IgD-negative memory B cell (primary cell): ENCODE results near the gene SEMA3F. TPM values are rescaled to one million over a fixed set of nuclear protein-coding genes. Genes with fewer than 3 reads are reported as not detected.

ENCODE experiments used
- H3K27ac Mint-ChIP-seq, 3 donors: one replicate each; pipeline ENCODE4 v1.8.0; 2020 to 2022; ENCODE audit warnings: mild to moderate bottlenecking in 3 of 3, mixed read lengths in 3 of 3, moderate library complexity in 1 of 3
- H3K27me3 Mint-ChIP-seq: one replicate; pipeline ENCODE4 v1.8.0; 2021; ENCODE audit warnings: mixed read lengths
- H3K36me3 Mint-ChIP-seq: one replicate; pipeline ENCODE4 v1.8.0; 2020; ENCODE audit warnings: mild to moderate bottlenecking, mixed read lengths
- H3K4me1 Mint-ChIP-seq, 3 donors: one replicate each; pipeline ENCODE4 v1.8.0; 2020 to 2022; ENCODE audit warnings: mixed read lengths in 3 of 3, mild to moderate bottlenecking in 1 of 3
- H3K4me3 Mint-ChIP-seq, 4 donors: one replicate each; pipeline ENCODE4 v1.8.0; 2020 to 2022; ENCODE audit warnings: mild to moderate bottlenecking in 4 of 4, mixed read lengths in 4 of 4, moderate library complexity in 3 of 4
- H3K9me3 Mint-ChIP-seq, 3 donors: one replicate each; pipeline ENCODE4 v1.8.0; 2020 to 2021; ENCODE audit warnings: mixed read lengths in 3 of 3, mild to moderate bottlenecking in 1 of 3
- polyA plus RNA-seq: library from polyadenylated mRNA; unstranded; fragments of 300-500 nt; fragmentation: Illumina TruSeq; gene quantifications from one replicate; pipeline ENCODE4 v1.2.3, GENCODE V29; 2021

Gene SEMA3F
- polyA plus RNA-seq = not detected

DNA sequence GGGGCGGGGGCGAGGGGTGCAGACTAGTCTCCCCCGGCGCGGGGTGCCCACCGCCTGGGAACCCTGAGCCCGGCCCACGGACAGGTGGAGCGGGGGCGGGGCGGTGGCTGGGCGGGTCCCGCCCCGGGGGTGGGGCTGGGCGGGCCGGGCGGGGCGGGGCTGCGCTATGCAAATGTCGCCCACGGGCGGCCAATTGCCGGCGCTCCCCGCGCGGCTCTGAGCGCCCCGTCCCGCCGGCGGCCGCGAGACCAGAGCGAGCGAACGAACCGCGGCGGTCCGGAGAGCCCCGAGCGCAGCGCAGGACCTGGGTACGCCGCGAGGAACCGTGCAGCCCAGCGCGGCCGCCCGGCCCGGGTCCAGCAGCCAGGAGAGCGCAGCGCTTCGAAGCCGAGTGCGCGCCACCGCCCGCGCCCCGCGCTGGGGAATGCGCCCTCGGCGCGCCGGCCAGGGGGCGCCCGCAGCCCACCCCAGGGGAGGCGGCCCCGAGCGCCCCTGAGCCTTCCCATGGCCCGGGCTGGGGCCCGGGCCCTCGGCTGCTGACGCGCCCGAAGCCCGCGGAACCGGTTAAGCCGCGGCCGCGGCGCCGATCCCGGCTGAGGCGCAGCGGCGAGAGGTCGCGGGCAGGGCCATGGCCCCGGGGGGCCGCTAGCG is at the start of gene SEMA3F:
TSS of gene SEMA3F (plus strand) at position 485 of the 651 bp plus-strand sequence. CDS start 4,299 bp downstream, outside the sequence.
- H3K4me1 Mint-ChIP-seq = peaks cover 0 to 7% (median 2%) of the 10 kb centered on the region in 3 donors
- H3K27me3 Mint-ChIP-seq = peaks cover 17% of the 10 kb centered on the region
- H3K36me3 Mint-ChIP-seq = no peaks in the 10 kb centered on the region
- H3K9me3 Mint-ChIP-seq = no peaks in the 10 kb centered on the region
- H3K4me3 Mint-ChIP-seq = peak within 1 kb of the TSS; percentile 79 to 92 (median 88)
- H3K27ac Mint-ChIP-seq = peak within 1 kb of the TSS in 1 of 3 donors; percentile 53

DNA sequence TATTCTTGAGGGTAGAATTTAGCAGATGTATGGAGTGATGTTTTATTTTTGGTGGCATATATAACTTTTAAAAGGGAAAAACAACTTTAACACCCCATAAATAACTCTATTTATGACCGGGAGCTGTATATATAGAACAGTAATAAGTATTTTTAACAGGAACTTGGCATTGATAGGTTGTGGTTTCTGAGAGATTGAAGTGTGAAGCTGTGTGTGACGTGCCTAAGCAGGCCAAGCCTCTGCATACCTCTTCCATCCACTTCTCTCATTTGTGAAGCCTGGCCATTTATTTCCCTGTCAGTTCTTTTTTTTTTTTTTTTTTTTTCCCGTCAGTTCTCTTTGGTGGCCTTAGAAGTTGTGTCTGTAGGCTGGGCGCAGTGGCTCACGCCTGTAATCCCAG is 43.4 kb upstream of the SEMA3F start:
- no peaks in the 10 kb centered on the region for H3K4me1 Mint-ChIP-seq
- peaks cover 6% of the 10 kb centered on the region for H3K36me3 Mint-ChIP-seq
- no peaks in the 10 kb centered on the region for H3K27me3 Mint-ChIP-seq
- H3K4me3 Mint-ChIP-seq = no peak overlapping the region
- H3K9me3 Mint-ChIP-seq = no peaks in the 10 kb centered on the region
- no peak overlapping the region for H3K27ac Mint-ChIP-seq

- H3K4me3 Mint-ChIP-seq = no peak overlapping the region
- no peaks in the 10 kb centered on the region for H3K27me3 Mint-ChIP-seq
- H3K4me1 Mint-ChIP-seq = no peaks in the 10 kb centered on the region
- peak overlapping the region in 1 of 3 donors; percentile 60 for H3K27ac Mint-ChIP-seq
- peaks cover 6% of the 10 kb centered on the region for H3K36me3 Mint-ChIP-seq
- no peaks in the 10 kb centered on the region for H3K9me3 Mint-ChIP-seq
Measured at GRCh38 chr3:50112462-50112861, 42.7 kb upstream of the SEMA3F start.

DNA sequence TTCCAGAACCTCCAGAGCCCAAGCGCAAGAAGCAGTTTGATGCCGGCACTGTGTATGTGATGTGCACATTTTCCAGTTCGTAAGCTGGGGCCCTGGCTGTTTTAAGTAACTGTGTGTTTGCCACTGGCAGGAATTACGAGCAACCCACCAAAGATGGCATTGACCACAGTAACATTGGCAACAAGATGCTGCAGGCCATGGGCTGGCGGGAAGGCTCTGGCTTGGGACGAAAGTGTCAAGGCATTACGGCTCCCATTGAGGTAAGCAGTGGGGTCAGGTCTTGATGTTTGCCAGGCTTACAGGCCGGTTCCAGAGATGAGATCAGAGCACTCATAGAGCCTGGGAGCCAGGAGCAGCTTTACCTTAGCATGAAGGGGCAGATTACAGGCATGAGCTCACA is 38.0 kb upstream of the SEMA3F start:
- Mint-ChIP-seq H3K4me3 (no peak overlapping the region), H3K27me3 (no peaks in the 10 kb centered on the region), H3K4me1 (no peaks in the 10 kb centered on the region), H3K36me3 (peaks cover 4% of the 10 kb centered on the region), H3K27ac (no peak overlapping the region), H3K9me3 (no peaks in the 10 kb centered on the region)

DNA sequence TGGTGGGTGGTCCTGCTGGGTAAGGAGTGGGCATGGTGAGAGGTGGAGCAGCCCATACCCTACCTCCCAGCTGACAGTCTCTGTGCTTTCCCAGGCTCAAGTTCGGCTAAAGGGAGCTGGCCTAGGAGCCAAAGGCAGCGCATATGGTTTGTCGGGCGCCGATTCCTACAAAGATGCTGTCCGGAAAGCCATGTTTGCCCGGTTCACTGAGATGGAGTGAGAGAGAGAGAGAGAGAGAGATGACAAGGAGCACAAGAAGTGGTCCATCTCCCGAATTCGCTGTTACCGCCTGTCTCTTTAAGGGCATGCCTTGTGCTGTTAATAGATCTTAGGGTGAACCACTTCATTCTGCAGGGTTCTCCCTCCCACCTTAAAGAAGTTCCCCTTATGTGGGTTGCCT is 36.9 kb upstream of the SEMA3F start:
- peak overlapping the region in 1 of 3 donors; percentile 53 for H3K27ac Mint-ChIP-seq

DNA sequence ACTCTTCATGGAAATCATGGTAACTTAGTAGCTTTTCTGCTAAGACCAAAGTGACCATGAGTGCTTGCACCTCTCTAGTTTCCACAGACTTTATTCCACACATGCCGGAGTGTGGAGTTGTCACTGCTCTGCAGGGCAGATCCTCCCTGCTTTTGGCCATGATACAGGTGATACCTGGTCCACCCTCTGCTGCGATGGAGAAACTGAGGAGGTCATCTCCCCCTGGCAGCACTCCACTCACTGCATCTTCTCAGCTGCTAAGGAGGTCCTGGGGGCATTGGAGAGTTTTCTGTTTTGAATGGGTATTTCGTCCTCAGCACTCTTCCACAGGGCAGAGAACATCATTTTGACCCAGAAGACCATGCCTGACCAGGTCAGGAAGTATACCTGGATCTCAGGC is 35.3 kb upstream of the SEMA3F start:
- Mint-ChIP-seq H3K27ac (no peak overlapping the region), H3K4me3 (no peak overlapping the region), H3K36me3 (peaks cover 4% of the 10 kb centered on the region), H3K27me3 (no peaks in the 10 kb centered on the region), H3K4me1 (no peaks in the 10 kb centered on the region), H3K9me3 (no peaks in the 10 kb centered on the region)

More for the DNA sequence above, 36.9 kb upstream of the SEMA3F start:
- H3K4me1 Mint-ChIP-seq = no peaks in the 10 kb centered on the region
- no peaks in the 10 kb centered on the region for H3K9me3 Mint-ChIP-seq
- H3K27me3 Mint-ChIP-seq = no peaks in the 10 kb centered on the region
- H3K4me3 Mint-ChIP-seq = no peak overlapping the region
- peaks cover 4% of the 10 kb centered on the region for H3K36me3 Mint-ChIP-seq

DNA sequence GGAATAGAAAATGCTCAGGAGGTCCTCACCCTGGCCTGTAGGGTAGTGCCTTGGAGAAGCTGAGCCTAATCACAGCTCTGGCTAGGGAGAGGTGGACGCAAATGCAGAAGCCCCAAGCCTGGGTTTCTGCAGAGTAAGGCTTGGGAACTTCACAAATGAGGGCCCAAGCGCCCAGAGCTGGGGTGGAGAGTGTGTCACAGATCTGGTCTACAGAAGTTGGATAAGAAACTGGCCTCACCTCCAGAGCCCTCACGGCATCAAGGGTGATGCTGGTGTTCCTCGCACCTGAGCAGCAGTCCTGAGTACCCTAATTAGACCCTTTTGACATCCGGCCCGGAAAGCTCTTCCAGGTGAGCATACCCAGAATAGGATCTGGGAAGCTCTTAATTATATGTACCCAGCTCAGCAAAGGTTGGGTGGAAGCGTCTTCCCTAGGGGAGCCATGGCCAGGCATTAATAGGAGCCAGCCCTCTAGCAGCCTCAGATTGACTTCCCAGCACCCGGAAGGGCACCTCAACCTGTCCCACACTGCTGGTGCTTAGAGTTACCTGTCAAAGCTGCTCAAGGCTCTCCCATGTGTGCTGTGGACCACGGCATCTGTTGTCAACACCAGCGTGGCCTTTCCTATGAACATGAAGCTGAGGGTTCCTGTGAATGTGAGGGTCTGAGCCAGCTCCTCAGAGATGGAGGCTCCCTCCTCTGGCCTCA is 34.6 kb upstream of the SEMA3F start:
- Mint-ChIP-seq H3K27ac (peak overlapping the region; percentile 23 to 85 (median 29)), H3K27me3 (no peaks in the 10 kb centered on the region), H3K4me3 (no peak overlapping the region), H3K36me3 (peaks cover 4% of the 10 kb centered on the region), H3K9me3 (no peaks in the 10 kb centered on the region), H3K4me1 (no peaks in the 10 kb centered on the region)

- no peaks in the 10 kb centered on the region for H3K36me3 Mint-ChIP-seq
- H3K27me3 Mint-ChIP-seq = no peaks in the 10 kb centered on the region
- no peak overlapping the region for H3K4me3 Mint-ChIP-seq
- peak overlapping the region; percentile 19 to 85 (median 59) for H3K27ac Mint-ChIP-seq
- H3K4me1 Mint-ChIP-seq = no peaks in the 10 kb centered on the region
- no peaks in the 10 kb centered on the region for H3K9me3 Mint-ChIP-seq
Measured at GRCh38 chr3:50121072-50122032, 33.8 kb upstream of the SEMA3F start.

GRCh38 chr3:50122071-50122470 is 33.1 kb upstream of the SEMA3F start:
- no peak overlapping the region for H3K4me3 Mint-ChIP-seq
- no peaks in the 10 kb centered on the region for H3K27me3 Mint-ChIP-seq
- no peaks in the 10 kb centered on the region for H3K36me3 Mint-ChIP-seq
- H3K4me1 Mint-ChIP-seq = no peaks in the 10 kb centered on the region
- H3K9me3 Mint-ChIP-seq = no peaks in the 10 kb centered on the region
- peak overlapping the region in 2 of 3 donors; percentile 19 to 85 for H3K27ac Mint-ChIP-seq

- Mint-ChIP-seq H3K27me3 (no peaks in the 10 kb centered on the region), H3K27ac (peak overlapping the region in 1 of 3 donors; percentile 51), H3K4me3 (no peak overlapping the region), H3K4me1 (no peaks in the 10 kb centered on the region), H3K9me3 (no peaks in the 10 kb centered on the region), H3K36me3 (no peaks in the 10 kb centered on the region)
Measured at GRCh38 chr3:50122661-50123391, 32.3 kb upstream of the SEMA3F start.

GRCh38 chr3:50123394-50124051 is 31.6 kb upstream of the SEMA3F start:
- H3K4me3 Mint-ChIP-seq = no peak overlapping the region
- H3K4me1 Mint-ChIP-seq = no peaks in the 10 kb centered on the region
- no peaks in the 10 kb centered on the region for H3K9me3 Mint-ChIP-seq
- H3K27me3 Mint-ChIP-seq = no peaks in the 10 kb centered on the region
- H3K36me3 Mint-ChIP-seq = no peaks in the 10 kb centered on the region
- peak overlapping the region in 1 of 3 donors; percentile 51 for H3K27ac Mint-ChIP-seq

DNA sequence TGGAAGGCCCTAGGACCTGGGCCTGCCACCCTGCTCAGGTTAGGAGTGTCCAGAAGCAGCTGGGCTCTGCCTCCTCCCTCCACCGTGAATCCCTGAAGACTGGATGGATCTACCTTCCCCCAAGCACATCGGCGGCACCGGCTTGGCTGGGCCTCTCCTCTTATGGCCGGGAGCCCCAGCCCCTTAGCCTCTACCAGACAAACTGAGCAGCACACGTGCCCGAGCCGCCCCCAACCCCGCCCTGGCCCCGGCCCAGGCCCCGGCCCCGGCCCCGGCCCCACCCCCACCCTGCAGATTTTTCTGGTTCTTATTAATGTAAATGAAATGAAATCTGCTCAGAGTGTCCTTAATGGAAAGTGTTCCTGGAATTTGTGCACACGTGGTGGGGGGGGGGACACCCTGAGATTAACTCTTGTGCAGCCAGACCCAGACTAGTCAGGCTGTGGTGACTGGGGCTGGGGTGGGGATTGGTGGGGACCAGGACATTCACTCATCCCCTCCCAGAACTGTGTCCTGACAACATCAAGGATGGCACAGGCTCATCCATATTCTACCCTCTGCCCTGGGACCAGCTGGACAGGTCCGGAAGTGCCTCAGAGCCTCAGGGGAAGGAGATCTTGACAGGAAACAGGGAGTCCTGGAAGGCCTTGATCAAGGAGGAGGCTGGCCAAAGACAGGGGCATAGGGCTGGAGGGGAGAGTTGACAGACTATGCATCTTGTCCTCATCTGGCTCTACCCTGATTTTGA is 30.9 kb upstream of the SEMA3F start:
- Mint-ChIP-seq H3K4me1 (no peaks in the 10 kb centered on the region), H3K4me3 (no peak overlapping the region), H3K27me3 (no peaks in the 10 kb centered on the region), H3K9me3 (no peaks in the 10 kb centered on the region), H3K27ac (no peak overlapping the region), H3K36me3 (no peaks in the 10 kb centered on the region)

DNA sequence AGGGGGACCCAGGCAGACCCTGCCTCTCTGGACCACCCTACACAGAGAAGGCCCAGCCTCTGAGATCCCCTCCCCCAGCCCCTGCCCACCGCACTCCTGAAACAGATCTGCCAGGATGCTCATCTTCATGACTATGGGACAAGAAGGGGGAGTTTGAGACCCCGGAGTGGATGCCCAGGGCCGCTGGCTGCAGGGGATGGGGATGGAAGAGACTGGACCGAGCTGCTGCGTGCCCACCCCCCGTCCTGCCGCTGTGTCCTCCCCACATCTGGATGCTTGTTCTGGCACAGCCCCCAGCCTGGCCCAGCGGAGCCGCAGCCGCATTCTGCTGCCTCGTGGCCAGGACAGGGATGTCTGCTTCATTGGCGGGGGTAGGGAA is 30.3 kb upstream of the SEMA3F start:
- Mint-ChIP-seq H3K4me3 (no peak overlapping the region), H3K9me3 (no peaks in the 10 kb centered on the region), H3K27ac (no peak overlapping the region), H3K36me3 (no peaks in the 10 kb centered on the region), H3K27me3 (no peaks in the 10 kb centered on the region), H3K4me1 (no peaks in the 10 kb centered on the region)
